Thymus (tissue), 11 donors: ENCODE measurements around the gene RAET1G. TPM values are rescaled to one million over a fixed set of nuclear protein-coding genes. Genes with fewer than 3 reads are reported as not detected.

Source experiments
- DNase-seq, 9 donors: peaks; one replicate each; pipeline ENCODE4 v3.0.0-alpha.2; 2013; ENCODE audit warnings: low spot score in 9 of 9, low read depth in 6 of 9, missing footprints in 1 of 9
- H3K27ac ChIP-seq, 2 donors: one replicate each; pipeline ENCODE4 v1.5.1; 2013; ENCODE audit warnings: control low read depth in 1 of 2, low read depth in 1 of 2, low read length in 1 of 2, mild to moderate bottlenecking in 1 of 2, moderate library complexity in 1 of 2
- H3K27me3 ChIP-seq, 2 donors: one replicate each; pipeline ENCODE4 v1.5.1; 2013; ENCODE audit warnings: low read length in 1 of 2; ENCODE audit not compliant: control insufficient read depth in 2 of 2, insufficient read depth in 1 of 2
- H3K36me3 ChIP-seq, 2 donors: one replicate each; pipeline ENCODE4 v1.5.1; 2013; ENCODE audit warnings: low read length in 1 of 2, mild to moderate bottlenecking in 1 of 2, moderate library complexity in 1 of 2; ENCODE audit not compliant: control insufficient read depth in 2 of 2, insufficient read depth in 2 of 2
- H3K4me1 ChIP-seq, 2 donors: one replicate each; pipeline ENCODE4 v1.5.1; 2013; ENCODE audit warnings: low read length in 2 of 2; ENCODE audit not compliant: control insufficient read depth in 2 of 2, insufficient read depth in 2 of 2
- H3K4me3 ChIP-seq, 2 donors: one replicate each; pipeline ENCODE4 v1.5.1; 2013; ENCODE audit warnings: low read length in 2 of 2, control low read depth in 1 of 2, mild to moderate bottlenecking in 1 of 2
- H3K9me3 ChIP-seq, 2 donors: one replicate each; pipeline ENCODE4 v1.5.1; 2013; ENCODE audit warnings: low read length in 1 of 2, mild to moderate bottlenecking in 1 of 2; ENCODE audit not compliant: control insufficient read depth in 2 of 2, insufficient read depth in 1 of 2
- WGBS: extraction: QIAGEN DNeasy Blood & Tissue Kit; methylation state at CpG from one replicate; pipeline ENCODE4 v1.1.7; 2013; 5-methylcytosine and 5-hydroxymethylcytosine counted together
- polyA plus RNA-seq: library from polyadenylated mRNA; stranded (reverse); fragments of 200-250 nt; gene quantifications from one replicate; pipeline ENCODE4 v1.2.3, GENCODE V29; 2013
- total RNA-seq: library from RNA; stranded (reverse); fragments of 120-200 nt; gene quantifications from one replicate; pipeline ENCODE4 v1.2.4, GENCODE V29; 2013
- donor health status: healthy.

The RAET1G gene
- total and polyA plus RNA-seq, 2 donors = 0.64 TPM; not detected in 1

- 94% methylated on average over 13 of the region's 13 CpGs for WGBS
- Histone ChIP-seq H3K4me1 (no peaks in the 10 kb centered on the region), H3K4me3 (no peak overlapping the region), H3K9me3 (peaks cover 3 to 13% of the 10 kb centered on the region in 2 donors), H3K27ac (no peak overlapping the region), H3K27me3 (peaks cover 0 to 6% of the 10 kb centered on the region in 2 donors), H3K36me3 (no peaks in the 10 kb centered on the region)
- no peak for DNase-seq
Observed at GRCh38 chr6:149904661-149905370, 18.1 kb downstream of the RAET1G start.

GRCh38 chr6:149903938-149904611 lies 18.8 kb downstream of the RAET1G start:
- WGBS = 91% methylated on average over 5 of the region's 5 CpGs
- Histone ChIP-seq H3K27me3 (peaks cover 0 to 7% of the 10 kb centered on the region in 2 donors), H3K27ac (no peak overlapping the region), H3K4me3 (no peak overlapping the region), H3K9me3 (peaks cover 3 to 8% of the 10 kb centered on the region in 2 donors), H3K4me1 (no peaks in the 10 kb centered on the region), H3K36me3 (no peaks in the 10 kb centered on the region)
- no peak for DNase-seq

- WGBS = 96% methylated on average over 6 of the region's 6 CpGs
- H3K27ac ChIP-seq = no peak overlapping the region
- H3K4me3 ChIP-seq = no peak overlapping the region
- no peaks in the 10 kb centered on the region for H3K36me3 ChIP-seq
- no peaks in the 10 kb centered on the region for H3K9me3 ChIP-seq
- peaks cover 0 to 9% of the 10 kb centered on the region in 2 donors for H3K27me3 ChIP-seq
- DNase-seq = no peak
- no peaks in the 10 kb centered on the region for H3K4me1 ChIP-seq
Observed at GRCh38 chr6:149901444-149902140, 21.3 kb downstream of the RAET1G start.

- peaks cover 0 to 9% of the 10 kb centered on the region in 2 donors for H3K27me3 ChIP-seq
- no peak for DNase-seq
- no peak overlapping the region for H3K4me3 ChIP-seq
- H3K9me3 ChIP-seq = no peaks in the 10 kb centered on the region
- no peaks in the 10 kb centered on the region for H3K36me3 ChIP-seq
- 94% methylated on average over 11 of the region's 11 CpGs for WGBS
- no peaks in the 10 kb centered on the region for H3K4me1 ChIP-seq
- no peak overlapping the region for H3K27ac ChIP-seq
Observed at GRCh38 chr6:149900620-149901443, 22.1 kb downstream of the RAET1G start.

- H3K4me3 ChIP-seq = no peak overlapping the region
- H3K4me1 ChIP-seq = no peaks in the 10 kb centered on the region
- no peaks in the 10 kb centered on the region for H3K9me3 ChIP-seq
- 93% methylated on average over 7 of the region's 7 CpGs for WGBS
- no peak for DNase-seq
- H3K36me3 ChIP-seq = no peaks in the 10 kb centered on the region
- H3K27ac ChIP-seq = no peak overlapping the region
- peaks cover 0 to 9% of the 10 kb centered on the region in 2 donors for H3K27me3 ChIP-seq
Observed at GRCh38 chr6:149899926-149900619, 22.8 kb downstream of the RAET1G start.

DNA sequence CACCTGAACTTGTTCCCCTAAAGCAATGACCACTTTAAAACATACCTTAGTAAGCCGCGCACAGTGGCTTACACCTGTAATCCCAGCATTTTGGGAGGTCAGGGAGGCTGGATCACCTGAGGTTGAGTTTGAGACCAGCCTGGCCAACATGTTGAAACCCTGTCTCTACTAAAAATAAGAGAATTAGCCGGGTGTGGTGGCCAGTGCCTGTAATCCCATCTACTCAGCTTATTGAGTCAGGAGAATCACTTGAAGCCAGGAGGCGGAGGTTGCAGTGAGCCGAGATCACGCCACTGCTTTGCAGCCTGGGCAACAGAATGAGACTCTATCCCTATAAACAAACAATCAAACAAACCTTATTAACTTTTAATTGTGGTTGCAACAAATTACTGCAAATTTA lies 23.4 kb downstream of the RAET1G start:
- H3K4me1 ChIP-seq = no peaks in the 10 kb centered on the region
- no peaks in the 10 kb centered on the region for H3K9me3 ChIP-seq
- no peak overlapping the region for H3K4me3 ChIP-seq
- peaks cover 0 to 9% of the 10 kb centered on the region in 2 donors for H3K27me3 ChIP-seq
- 98% methylated on average over 6 of the region's 6 CpGs for WGBS
- H3K36me3 ChIP-seq = no peaks in the 10 kb centered on the region
- no peak for DNase-seq
- H3K27ac ChIP-seq = no peak overlapping the region

- Histone ChIP-seq H3K4me1 (no peaks in the 10 kb centered on the region), H3K9me3 (no peaks in the 10 kb centered on the region), H3K27ac (no peak overlapping the region), H3K27me3 (peaks cover 0 to 9% of the 10 kb centered on the region in 2 donors), H3K36me3 (no peaks in the 10 kb centered on the region), H3K4me3 (no peak overlapping the region)
- DNase-seq = no peak
- 98% methylated on average over 9 of the region's 9 CpGs for WGBS
Observed at GRCh38 chr6:149898966-149899365, 24.0 kb downstream of the RAET1G start.

- Histone ChIP-seq H3K4me3 (no peak within 1 kb of the TSS), H3K27ac (no peak within 1 kb of the TSS), H3K9me3 (no peaks in the 10 kb centered on the region), H3K4me1 (no peaks in the 10 kb centered on the region), H3K36me3 (no peaks in the 10 kb centered on the region), H3K27me3 (peaks cover 0 to 3% of the 10 kb centered on the region in 2 donors)
- no peak for DNase-seq
- WGBS = 95% methylated on average over 17 of the region's 17 CpGs
Observed at GRCh38 chr6:149897855-149898744, 24.8 kb downstream of the RAET1G start, which contains the start of gene RAET1E. Gene RAET1E, minus strand, starts transcription at chr6:149898113. Its CDS starts 7,212 bp downstream, at chr6:149890901.
